SIG-M5 treated with dmso at 0.1 percent for 504 hours (cell line): ENCODE data around the gene MINK1.
"Not testable (repeated sequence)": the region's sequence is repeated elsewhere in the genome, so short reads cannot be mapped to it uniquely, and the experiment has no call there.

ENCODE experiments used
- DNase-seq: peaks from one replicate; lab custom pipeline; 2025; ENCODE audit not compliant: unreplicated experiment; lab: John Stamatoyannopoulos, UW

The MINK1 gene

DNA sequence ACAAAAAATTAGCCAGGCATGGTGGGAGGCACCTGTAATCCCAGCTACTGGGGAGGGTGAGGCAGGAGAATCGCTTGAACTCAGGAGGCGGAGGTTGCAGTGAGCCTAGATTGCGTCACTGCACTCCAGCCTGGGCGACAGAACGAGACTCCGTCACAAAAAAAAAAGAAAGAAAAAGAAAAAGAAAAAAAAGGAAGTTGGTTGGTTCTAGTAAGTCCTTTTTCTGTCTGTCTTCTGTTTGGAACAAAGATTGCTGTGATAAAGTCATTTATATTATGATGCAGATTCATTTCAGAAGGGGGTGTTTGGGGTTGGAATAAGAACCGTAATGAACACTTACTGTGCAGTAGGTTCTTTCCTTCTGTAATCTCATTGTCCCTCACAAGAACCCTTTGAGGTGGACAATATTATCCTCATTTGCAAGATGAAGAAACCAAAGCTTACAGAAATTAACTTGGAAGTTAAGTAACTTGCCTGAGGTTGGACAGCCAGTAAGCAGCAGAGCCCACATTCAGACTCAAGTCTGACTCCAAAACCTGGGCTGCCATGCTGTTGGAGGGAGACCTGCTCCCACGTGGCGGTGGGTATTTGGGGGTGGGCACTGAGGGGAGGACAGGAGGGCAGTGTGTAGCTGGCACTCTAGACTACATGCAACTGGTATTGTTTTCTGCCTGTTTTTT lies 10.3 kb downstream of the MINK1 start:
- peak; percentile 71 for DNase-seq

DNA sequence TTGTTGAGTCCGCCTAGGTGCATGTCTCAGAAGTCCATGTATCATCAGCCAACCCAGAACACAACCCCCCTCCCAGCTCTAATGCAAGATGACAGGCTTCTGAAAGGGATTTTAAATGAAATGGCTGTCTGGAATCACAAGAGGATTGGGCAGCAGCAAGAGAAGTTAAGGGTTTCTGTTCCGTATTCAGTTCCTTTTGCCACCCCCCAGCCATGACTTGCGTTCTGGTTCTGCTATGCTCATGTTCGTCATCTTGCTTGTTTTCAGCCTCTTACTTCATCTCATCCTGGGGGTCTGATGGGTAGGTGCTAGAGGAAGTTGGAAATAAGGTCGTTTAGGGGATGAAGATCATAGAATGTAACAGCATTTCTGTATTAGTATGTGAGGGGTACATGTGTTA lies 12.0 kb downstream of the MINK1 start:
- DNase-seq = peak; percentile 98

DNA sequence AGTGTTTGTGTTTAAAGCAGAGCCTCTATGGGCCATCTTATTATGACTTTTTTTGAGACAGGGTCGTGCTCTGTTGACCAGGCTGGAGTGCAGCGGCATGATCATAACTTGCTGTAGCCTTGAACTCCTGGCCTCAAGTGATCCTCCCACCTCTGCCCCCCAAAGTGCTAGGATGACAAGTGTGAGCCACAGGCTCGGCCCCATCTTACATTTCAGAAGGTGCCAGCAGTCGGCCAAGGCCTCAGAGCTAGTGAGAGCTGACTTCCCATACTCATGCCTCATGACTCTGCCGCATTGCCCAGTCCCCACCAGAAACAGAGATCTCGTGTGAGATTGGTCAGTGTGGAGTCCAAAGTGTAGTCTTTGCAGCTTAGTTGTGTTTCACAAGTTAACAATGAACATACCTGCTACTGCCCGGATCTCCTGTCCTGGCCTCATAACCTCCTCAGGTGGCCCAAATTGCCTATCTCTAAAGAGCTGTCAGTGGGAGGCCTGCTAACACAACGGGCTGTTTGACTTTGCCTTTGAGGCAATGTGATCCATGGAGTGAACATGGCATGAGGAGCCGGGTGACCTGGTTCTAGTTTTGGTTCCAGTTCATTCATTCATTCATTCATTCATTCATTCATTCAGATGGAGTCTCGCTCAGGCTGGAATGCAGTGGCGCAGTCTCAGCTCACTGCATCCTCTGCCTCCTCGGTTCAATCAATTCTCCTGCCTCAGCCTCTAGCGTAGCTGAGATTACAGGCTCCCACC lies 13.7 kb downstream of the MINK1 start:
- DNase-seq = no peak

DNA sequence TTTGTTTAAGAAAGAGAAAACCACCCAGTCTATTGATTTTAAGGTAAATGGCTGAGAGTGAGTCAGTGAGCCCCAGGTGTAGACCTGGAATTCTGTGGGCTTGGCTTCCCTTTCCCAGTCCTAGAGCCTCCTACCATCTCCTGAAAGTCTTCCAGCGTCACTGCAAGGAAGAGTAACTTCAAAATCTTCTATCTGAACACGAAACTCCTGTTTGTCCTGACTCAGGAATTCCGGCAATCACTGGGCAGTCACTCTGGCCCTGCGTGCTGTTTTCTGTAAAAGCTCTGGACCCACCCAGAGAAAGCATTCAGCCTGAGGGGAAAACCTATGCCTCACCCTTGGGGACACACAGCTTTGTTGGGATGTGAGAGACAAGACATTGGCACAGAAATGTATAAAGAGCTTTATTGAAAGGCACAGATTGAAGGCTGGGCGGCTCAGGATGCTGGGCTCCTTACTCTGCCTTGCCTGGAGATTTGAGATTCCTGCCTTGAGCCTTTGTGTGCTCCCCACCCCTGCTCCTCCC lies 15.9 kb downstream of the MINK1 start:
- peak; percentile 38 for DNase-seq

DNA sequence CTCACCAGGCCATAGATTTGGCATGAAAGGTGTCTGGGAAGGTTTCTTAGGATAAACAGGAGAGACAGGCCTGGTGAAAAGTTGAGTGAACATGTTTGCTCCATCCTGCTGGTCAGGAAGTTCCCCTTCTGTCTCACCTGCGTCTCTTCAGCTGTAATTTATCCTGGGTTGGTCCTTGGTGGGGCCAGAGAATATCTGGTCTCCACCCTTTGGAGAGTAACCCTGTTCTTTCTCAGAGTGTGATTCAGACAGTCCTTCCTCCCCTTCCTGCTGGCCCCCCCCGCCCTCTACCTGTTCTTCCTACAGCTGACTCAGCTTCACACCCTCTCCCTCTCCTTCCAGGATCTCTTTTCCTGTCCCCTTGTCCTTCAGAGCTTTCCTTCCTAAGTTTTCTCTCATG lies 17.1 kb downstream of the MINK1 start:
- DNase-seq = no peak

DNA sequence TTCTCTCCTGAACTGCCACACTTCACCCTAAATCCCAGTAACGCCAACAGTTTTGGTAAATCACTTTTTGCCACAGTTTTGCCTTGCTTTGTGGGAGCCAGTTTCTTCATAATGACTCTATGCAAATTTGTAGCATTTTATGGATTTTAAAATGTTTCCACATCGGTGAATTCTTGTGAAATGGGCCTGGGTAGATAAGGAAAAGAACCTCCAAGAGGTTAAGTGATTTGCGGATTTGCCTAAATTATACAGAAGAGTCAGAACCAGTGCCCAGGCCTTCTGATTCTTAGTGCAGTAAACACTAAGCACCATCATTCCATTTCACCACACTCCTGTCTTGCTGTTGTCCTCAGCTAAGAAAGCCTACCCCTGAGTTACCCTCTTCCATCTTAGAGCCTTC lies 17.9 kb downstream of the MINK1 start:
- no peak for DNase-seq

DNA sequence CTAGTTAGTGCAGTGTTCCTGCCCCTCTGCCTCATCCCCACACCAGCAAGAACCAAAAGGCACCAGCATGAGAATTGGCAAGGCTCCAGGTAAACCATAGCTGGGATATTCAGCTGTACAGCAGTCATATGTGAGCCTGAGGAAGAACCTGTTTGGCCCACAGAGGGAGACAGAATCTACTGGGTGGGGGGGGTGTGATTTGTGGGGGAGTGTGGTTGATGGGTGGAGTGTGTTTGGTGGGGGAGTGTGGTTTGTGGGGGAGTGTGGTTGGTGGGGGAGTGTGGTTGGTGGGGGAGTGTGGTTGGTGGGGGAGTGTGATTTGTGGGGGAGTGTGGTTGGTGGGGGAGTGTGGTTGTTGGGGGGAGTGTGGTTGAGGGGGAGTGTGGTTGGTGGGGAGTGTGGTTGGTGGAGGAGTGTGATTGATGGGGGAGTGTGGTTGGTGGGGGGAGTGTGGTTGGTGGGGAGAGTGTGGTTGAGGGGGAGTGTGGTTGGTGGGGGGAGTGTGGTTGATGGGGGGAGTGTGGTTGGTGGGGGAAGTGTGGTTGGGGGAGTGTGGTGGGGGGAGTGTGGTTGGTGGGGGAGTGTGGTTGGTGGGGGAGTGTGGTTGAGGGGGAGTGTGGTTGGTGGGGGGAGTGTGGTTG lies 19.5 kb downstream of the MINK1 start:
- DNase-seq = no peak

DNA sequence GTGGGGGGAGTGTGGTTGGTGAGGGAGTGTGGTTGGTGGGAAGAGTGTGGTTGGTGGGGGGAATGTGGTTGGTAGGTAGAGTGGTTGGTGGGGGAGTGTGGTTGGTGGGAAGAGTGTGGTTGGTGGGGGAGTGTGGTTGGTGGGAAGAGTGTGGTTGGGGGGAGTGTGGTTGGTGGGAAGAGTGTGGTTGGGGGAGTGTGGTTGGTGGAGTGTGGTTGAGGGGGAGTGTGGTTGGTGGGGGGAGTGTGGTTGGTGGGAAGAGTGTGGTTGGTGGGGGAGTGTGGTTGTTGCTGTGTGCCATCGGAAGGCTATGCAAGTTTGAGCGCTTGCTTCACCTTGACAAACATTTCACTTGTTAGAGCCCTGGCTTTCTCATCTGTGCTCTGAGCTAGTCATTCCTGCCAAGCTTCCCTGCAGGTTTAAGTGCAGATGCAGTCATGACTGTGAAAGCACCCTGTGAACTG lies 20.1 kb downstream of the MINK1 start:
- DNase-seq = no peak

DNA sequence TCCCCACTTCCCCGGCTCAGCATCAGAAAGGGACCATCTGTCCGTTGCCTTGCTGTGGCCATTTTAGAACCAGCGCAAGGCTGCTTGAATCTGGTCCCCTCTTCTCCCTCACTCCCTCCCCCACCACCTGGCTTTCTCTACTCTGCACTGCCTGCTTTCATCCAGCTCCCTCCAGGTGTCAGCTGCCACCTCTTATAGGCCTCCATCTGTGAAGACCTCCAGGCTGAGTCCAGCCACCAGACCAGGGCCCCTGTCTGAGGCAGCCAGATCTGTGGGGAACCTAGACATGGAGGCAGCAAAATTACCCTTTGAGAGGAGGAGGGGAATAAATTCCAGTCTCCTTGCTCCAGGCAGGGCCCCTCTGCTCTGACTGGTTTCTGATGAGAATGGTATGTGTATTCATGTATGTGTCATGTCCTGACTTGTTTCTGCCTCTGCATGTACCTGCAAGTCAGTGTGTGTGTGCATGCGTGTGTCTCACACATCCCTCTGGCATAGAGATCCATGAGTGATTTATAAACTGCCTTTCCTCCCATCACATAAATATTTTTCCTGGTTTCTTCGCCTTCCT lies 21.1 kb downstream of the MINK1 start:
- DNase-seq = no peak

DNA sequence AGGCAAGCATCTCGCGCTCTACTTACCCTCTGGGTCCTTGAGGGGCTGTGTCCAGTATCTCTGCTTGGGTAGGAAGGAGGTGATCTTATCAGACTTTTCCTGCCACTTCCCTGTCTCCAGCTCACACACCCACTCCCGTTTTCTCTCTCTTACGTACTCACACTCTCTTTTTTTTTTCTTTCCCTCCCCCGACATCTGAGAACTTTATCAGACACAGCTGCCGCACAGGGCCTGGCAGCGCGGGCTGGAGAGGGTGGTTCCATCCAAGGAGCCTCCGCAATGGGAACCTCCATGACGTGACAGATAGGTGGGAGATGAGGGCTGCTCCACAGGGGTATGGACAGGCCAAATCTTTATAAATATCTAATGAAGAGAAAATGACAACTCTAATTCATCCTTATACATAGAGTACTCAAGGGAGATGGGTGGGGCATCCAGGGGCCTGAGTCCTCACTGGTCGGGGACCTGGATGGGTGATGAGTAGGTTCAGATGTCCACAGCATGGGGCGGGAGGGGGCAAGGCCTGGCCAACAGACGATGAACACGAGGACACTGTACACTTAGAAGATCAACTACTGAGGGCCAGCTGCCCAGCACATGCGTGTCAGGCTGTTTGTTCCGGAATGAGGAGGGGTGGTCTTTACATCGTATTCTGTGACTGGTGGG lies 23.3 kb downstream of the MINK1 start:
- DNase-seq = no peak

DNA sequence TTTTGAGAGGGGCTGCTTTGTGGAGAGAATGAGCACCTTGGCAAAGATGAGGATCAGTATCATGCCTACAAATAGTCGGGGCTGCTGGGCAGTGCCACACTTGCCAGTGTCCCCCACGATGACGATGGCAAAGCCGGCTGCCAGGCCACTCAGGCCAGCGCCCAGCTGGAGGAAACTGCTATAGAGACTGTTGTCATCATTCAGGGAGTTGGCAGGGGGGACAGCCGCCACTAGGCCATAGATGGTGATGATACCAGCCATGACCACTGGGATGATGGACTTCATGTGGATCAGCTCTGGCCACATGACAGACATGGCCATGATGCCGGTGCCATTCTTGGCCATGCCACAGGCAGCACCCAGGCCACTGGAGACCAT lies 23.8 kb downstream of the MINK1 start:
- no peak for DNase-seq

DNA sequence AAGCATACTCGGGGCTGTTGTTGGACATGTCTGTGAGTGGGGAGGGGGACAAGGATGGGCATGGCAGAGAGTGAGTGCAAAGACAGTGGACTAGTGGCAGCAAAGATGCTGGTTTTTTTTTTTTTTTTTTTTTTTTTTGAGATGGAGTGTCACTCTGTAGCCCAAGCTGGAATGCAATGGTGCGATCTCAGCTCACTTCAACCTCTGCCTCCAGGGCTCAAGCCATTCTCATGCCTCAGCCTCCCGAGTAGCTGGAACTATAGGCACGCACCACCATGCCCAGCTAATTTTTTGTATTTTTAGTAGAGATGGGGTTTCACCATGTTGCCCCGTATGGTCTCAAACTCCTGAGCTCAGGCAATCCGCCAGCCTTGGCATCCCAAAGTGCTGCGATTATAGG lies 24.2 kb downstream of the MINK1 start:
- DNase-seq = not testable (repeated sequence)

DNA sequence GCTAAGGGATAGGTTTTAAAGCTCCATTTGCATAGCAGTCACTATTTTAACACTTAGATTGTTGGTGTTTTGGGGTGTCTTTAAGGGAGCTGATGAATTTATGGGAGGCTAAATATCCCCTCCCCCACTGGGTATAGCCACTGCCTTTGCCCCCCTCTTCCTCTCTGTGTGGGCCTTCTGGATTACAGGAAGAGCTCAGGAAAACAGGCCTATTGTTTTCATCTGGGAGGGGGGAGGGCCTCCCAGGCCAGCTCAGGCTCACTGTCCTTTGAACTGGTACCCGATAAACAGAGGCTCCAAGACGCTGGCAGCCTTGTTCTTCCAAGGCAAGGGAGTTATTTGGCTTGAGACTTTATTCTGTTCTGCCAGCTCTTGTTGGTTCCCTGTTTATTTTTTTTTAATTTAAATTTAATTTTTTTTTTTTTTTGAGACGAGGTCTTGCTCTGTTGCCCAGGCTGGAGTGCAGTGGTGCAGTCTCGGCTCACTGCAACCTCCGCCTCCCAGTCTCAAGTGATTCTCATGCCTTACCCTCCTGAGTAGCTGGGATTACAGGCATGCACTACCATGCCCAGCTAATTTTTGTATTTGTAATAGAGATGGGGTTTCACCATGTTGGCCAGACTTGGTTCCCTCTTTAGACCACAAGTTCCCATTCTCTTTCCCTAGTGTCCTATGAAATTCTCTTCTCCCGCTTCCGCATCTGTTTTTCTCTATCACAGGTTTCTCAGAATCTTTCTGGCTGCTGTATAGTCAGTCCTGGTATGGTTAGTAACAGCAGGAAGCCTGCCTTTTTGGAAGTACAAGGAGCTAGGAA lies 25.1 kb downstream of the MINK1 start:
- no peak for DNase-seq

DNA sequence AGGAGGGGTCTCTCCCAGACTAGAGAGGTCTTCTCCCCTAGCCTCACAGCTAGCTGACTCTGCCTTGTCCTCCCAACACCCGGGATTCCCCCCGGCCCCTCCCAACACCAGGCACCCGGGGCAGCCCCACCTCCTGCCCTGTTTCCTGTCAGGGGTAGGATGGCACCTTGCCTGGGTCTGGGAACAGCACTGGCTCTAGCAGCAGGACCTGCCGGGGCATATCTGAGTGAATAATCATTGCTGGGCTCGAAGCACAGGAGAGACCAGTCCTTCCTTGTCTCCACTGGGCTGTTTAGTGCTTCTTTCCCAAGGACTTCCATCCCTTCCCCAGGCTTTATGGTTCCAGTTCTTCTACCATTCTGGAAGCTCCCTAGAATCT lies 25.7 kb downstream of the MINK1 start:
- DNase-seq = no peak

DNA sequence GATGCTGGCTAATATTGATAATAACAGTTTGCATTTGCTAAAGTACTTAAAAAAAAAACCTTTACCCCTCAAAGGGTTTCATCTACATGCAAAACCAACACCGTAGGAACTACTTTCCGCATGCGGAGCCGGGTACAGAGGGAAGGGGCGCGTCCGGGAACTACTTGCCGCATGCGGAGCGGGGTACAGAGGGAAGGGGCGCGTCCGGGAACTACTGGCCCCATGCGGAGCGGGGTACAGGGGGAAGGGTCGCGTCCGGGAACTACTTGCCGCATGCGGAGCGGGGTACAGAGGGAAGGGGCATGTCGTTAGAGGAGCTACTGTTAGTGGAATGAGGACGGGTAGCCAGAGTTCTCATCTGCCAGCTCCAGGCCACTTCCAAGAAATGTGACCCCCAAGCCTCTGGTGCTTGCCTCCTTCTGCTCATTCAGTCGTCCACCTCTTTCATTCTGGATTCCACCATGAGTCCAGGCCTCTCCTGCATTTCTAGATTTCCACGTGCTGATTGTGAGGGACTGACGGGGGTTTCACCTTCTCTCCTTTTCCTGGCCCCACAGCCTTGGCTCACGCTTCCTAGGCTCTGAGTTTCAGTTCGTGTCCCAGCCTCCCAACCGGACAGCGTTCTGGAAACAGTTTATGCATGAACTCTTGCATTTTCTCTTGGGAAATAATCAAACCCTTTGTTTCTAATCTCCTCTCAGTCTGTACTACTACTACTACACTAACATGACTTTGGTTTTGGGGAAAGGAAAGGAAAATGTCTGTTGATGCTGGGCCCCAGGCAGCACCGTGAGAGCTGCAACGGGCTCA lies 26.9 kb downstream of the MINK1 start:
- no peak for DNase-seq

DNA sequence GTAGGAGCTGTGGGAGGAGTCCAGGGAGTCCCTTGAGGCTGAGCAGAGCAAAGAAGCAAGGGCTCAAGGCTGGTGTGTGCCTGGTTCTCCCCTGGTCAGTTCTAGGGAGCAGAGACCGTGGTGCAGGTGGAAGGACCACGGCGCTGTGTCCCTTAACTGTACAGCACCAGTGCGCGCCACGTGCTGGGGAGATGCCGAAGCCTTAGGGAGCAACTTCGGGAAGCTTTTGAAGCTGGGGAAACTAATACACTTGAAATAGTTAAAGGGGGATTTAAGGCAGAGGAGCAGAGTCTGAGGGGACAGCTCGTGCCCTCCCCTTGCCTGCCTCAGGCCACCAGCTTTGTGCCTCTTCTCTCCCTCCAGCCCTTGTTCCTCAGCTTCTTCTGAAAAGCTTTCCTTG lies 27.5 kb downstream of the MINK1 start:
- DNase-seq = no peak

DNA sequence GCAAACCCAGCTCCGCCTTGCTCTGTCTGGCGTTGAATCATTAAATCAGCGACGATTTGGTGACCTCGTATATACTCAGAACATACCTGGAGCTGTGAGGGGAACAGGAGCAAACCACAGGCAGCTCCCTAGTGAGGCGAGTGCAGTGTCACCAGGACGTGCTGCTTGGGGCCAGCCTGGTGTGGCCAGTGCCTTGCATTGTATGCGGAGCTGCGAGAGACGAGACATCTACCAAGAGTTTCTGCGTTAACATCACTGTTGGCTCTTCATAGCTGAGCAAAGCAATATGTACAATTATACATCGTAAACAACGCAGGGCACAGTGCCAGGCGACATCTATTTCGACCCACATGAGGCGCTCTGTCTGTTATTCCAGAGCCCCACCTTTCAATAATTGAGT lies 27.9 kb downstream of the MINK1 start:
- no peak for DNase-seq

DNA sequence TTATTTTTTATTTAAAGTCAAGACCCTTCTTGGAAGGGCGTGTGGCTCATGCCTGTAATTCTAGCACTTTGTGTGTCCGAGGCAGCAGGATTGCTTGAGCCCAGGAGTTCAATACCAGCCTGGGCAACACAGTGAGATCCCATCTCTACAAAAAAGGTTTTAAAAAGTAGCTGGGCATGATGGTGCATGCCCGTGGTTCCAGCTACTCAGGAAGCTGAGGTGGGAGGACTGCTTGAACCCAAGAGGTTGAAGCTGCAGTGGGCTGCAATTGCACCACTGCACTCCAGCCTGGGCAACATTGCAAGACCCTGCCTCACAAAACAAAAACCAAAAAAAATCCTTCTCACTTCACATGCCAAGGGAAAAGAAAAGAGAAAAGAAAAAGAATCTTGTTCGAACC lies 29.6 kb downstream of the MINK1 start:
- DNase-seq = no peak

DNA sequence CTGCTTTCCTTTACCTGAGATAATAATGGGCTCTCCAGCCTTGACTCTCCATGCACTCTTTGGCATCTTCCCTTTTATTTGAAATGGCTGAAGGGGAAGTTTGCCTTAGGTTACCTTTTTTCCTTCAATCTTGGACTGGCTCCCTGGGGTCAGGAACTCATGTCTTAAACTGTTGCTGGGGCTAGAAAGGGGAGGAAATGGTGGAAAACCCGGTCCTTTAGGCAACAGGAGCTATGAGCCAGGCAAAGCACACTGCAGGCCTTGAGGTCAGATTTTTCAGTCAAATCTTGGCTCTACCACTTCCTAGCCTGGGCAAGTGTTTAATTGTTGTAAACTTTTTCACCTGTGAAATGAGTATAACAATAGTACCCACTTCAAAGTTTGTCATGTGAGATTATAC lies 30.2 kb downstream of the MINK1 start:
- no peak for DNase-seq

DNA sequence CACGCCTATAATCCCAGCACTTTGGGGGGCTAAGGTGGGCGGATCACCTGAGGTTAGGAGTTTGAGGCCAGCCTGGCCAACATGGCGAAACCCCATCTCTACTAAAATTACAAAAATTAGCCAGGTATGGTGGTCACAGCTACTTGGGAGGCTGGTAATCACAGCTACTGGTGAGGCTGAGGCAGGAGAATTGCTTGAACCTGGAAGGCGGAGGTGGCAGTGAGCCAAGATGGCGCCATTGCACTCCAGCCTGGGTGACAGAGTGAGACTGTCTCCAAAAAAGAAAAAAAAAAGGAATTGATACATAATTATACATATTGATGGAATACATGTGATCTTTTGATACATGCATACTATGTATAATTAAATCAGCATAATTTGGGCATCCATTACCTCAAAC lies 34.4 kb downstream of the MINK1 start:
- not testable (repeated sequence) for DNase-seq
